H1 (cell line): ENCODE measurements around the gene LRP2BP. TPM values are rescaled to one million over a fixed set of nuclear protein-coding genes. Genes with fewer than 3 reads are reported as not detected.

Source experiments
- CTCF ChIA-PET: fragments of 300-600 bp; sonication (Branson Sonifier 250); formaldehyde crosslinking; loops from one replicate; lab custom pipeline; 2021; ENCODE audit not compliant: partially characterized antibody; lab: Charles Lee
- POLR2A ChIA-PET: fragments of 300-600 bp; sonication (Branson Sonifier 250); formaldehyde crosslinking; loops from one replicate; lab custom pipeline; 2021; ENCODE audit warnings: inconsistent platforms; ENCODE audit not compliant: partially characterized antibody; lab: Charles Lee
- DNase-seq, 2 experiments: peaks; one replicate each; pipeline versions ENCODE4 v3.0.0 to v3.0.0-alpha.2; 2010 to 2022; ENCODE audit warnings: low spot score in 2 of 2, low read depth in 1 of 2, mixed read lengths in 1 of 2
- FAIRE-seq: peaks from 2 replicates; lab custom pipeline; 2011; peaks lifted over from hg19 to GRCh38; lab: Jason Lieb, UNC
- H2AFZ ChIP-seq: 2 replicates; pipeline ENCODE4 v1.8.1; 2012; ENCODE audit warnings: low read length, inconsistent platforms
- H2AK5ac ChIP-seq: 2 replicates; pipeline ENCODE4 v1.6.1; 2013; ENCODE audit warnings: low read depth, low read length
- H2BK120ac ChIP-seq: replicated peaks from 2 replicates; pipeline ENCODE3; 2013; ENCODE audit warnings: low read depth, low read length, inconsistent platforms
- H2BK12ac ChIP-seq: 2 replicates; pipeline ENCODE4 v1.6.1; 2013; ENCODE audit warnings: low read depth, low read length
- H2BK15ac ChIP-seq: 2 replicates; pipeline ENCODE4 v1.6.1; 2013; ENCODE audit warnings: low read length
- H2BK20ac ChIP-seq: 2 replicates; pipeline ENCODE4 v1.6.1; 2013; ENCODE audit warnings: low read length
- H2BK5ac ChIP-seq: 2 replicates; pipeline ENCODE4 v1.6.1; 2013; ENCODE audit warnings: low read depth, low read length
- H3K14ac ChIP-seq: 2 replicates; pipeline ENCODE4 v1.6.1; 2013; ENCODE audit warnings: inconsistent platforms; ENCODE audit not compliant: insufficient read length
- H3K18ac ChIP-seq: 2 replicates; pipeline ENCODE4 v1.6.1; 2013; ENCODE audit warnings: low read length; ENCODE audit errors: extremely low read depth
- H3K23ac ChIP-seq: 2 replicates; pipeline ENCODE4 v1.6.1; 2013; ENCODE audit warnings: inconsistent platforms; ENCODE audit not compliant: insufficient read length
- H3K23me2 ChIP-seq: 2 replicates; pipeline ENCODE4 v1.6.1; 2013; ENCODE audit warnings: low read depth, low read length
- H3K27ac ChIP-seq: 2 replicates; pipeline ENCODE4 v1.6.1; 2011; ENCODE audit warnings: low read depth, low read length, inconsistent platforms
- H3K27me3 ChIP-seq, 4 experiments: replicated peaks in 1 of 4; 1 replicate in 1 of 4; 2 replicates in 3 of 4; pipeline versions ENCODE4 v1.6.1 to v1.8.1; 2011 to 2013; ENCODE audit warnings: low read length in 3 of 4, mild to moderate bottlenecking in 3 of 4, inconsistent platforms in 2 of 4, mixed read lengths in 2 of 4, moderate library complexity in 1 of 4; ENCODE audit not compliant: control insufficient read depth in 3 of 4, insufficient read depth in 3 of 4; ENCODE audit errors: extremely low read depth in 1 of 4
- H3K36me3 ChIP-seq, 4 experiments: 2 replicates each; pipeline versions ENCODE4 v1.6.1 to v1.8.1; 2011 to 2013; ENCODE audit warnings: mild to moderate bottlenecking in 4 of 4, low read length in 3 of 4, moderate library complexity in 2 of 4, control low read depth in 1 of 4, inconsistent platforms in 1 of 4; ENCODE audit not compliant: insufficient read depth in 4 of 4, control insufficient read depth in 2 of 4
- H3K4ac ChIP-seq: replicated peaks from 2 replicates; pipeline ENCODE3; 2013; ENCODE audit warnings: low read length, low read depth, mixed read lengths, inconsistent platforms; ENCODE audit not compliant: insufficient read length
- H3K4me1 ChIP-seq, 4 experiments: replicated peaks in 1 of 4; 1 replicate in 1 of 4; 2 replicates in 3 of 4; pipeline versions ENCODE4 v1.6.1 to v1.8.1; 2011 to 2013; ENCODE audit warnings: low read length in 3 of 4, inconsistent platforms in 2 of 4, mixed read lengths in 1 of 4; ENCODE audit not compliant: insufficient read depth in 4 of 4, control insufficient read depth in 3 of 4
- H3K4me2 ChIP-seq, 2 experiments: 2 replicates each; pipeline versions ENCODE4 v1.6.1 to v1.8.1; 2011 to 2013; ENCODE audit warnings: low read depth in 2 of 2, low read length in 2 of 2, control low read depth in 1 of 2, inconsistent platforms in 1 of 2, mild to moderate bottlenecking in 1 of 2; ENCODE audit not compliant: insufficient read depth in 1 of 2
- H3K4me3 ChIP-seq, 4 experiments: fragments of 200-600, 300-600 bp in 1 of 4; sonication (generic), shearing (Covaris generic), sonication (Bioruptor Twin) in 1 of 4; 2 replicates each; pipeline versions ENCODE4 v1.5.1 to v1.8.1; 2011 to 2016; ENCODE audit warnings: low read length in 4 of 4, low read depth in 3 of 4, control low read depth in 2 of 4, inconsistent platforms in 2 of 4, mild to moderate bottlenecking in 2 of 4, mixed read lengths in 1 of 4, moderate library complexity in 1 of 4; ENCODE audit not compliant: insufficient read depth in 2 of 4; ENCODE audit errors: extremely low read depth in 1 of 4
- H3K56ac ChIP-seq: replicated peaks from 2 replicates; pipeline ENCODE3; 2013; ENCODE audit warnings: low read depth, mild to moderate bottlenecking, mixed read lengths, low read length, inconsistent platforms; ENCODE audit not compliant: insufficient read length
- H3K79me1 ChIP-seq: 2 replicates; pipeline ENCODE4 v1.6.1; 2013; ENCODE audit warnings: low read depth, low read length, control low read depth
- H3K79me2 ChIP-seq, 2 experiments: 2 replicates each; pipeline versions ENCODE4 v1.6.1 to v1.8.1; 2012 to 2013; ENCODE audit warnings: low read length in 2 of 2, mild to moderate bottlenecking in 2 of 2, inconsistent platforms in 1 of 2; ENCODE audit not compliant: insufficient read depth in 2 of 2, control insufficient read depth in 1 of 2
- H3K9ac ChIP-seq, 4 experiments: replicated peaks in 1 of 4; 1 replicate in 1 of 4; 2 replicates in 3 of 4; pipeline versions ENCODE4 v1.6.1 to v1.8.1; 2011 to 2013; ENCODE audit warnings: low read depth in 3 of 4, low read length in 3 of 4, control low read depth in 2 of 4, mild to moderate bottlenecking in 2 of 4, moderate library complexity in 2 of 4, inconsistent platforms in 1 of 4; ENCODE audit errors: extremely low read depth in 1 of 4
- H3K9me3 ChIP-seq, 2 experiments: 2 replicates each; pipeline versions ENCODE4 v1.6.1 to v1.8.1; 2012 to 2013; ENCODE audit warnings: mild to moderate bottlenecking in 2 of 2, moderate library complexity in 2 of 2, control low read depth in 1 of 2, inconsistent platforms in 1 of 2, low read depth in 1 of 2, low read length in 1 of 2, mixed read lengths in 1 of 2; ENCODE audit not compliant: insufficient read depth in 2 of 2
- H4K20me1 ChIP-seq, 2 experiments: replicated peaks in 1 of 2; 2 replicates each; pipeline versions ENCODE3 to v1.8.1; 2011 to 2013; ENCODE audit warnings: inconsistent platforms in 2 of 2, low read length in 2 of 2, mild to moderate bottlenecking in 1 of 2; ENCODE audit not compliant: insufficient read depth in 2 of 2, control insufficient read depth in 1 of 2
- H4K5ac ChIP-seq: 2 replicates; pipeline ENCODE4 v1.6.1; 2013; ENCODE audit warnings: low read length, low read depth, mixed read lengths, inconsistent platforms; ENCODE audit not compliant: insufficient read length
- H4K8ac ChIP-seq: 2 replicates; pipeline ENCODE4 v1.8.0; 2013; ENCODE audit warnings: mild to moderate bottlenecking, moderate library complexity, low read length, inconsistent platforms; ENCODE audit not compliant: insufficient read depth; ENCODE audit errors: extremely low read depth
- H4K91ac ChIP-seq: replicated peaks from 2 replicates; pipeline ENCODE3; 2013; ENCODE audit warnings: low read length, mixed read lengths, inconsistent platforms; ENCODE audit not compliant: insufficient read length
- RBBP5 ChIP-seq: IDR thresholded peaks from 2 replicates; pipeline ENCODE4 v1.7.1; 2012; ENCODE audit warnings: low read depth, mild to moderate bottlenecking, inconsistent platforms, low read length, moderate library complexity, borderline replicate concordance
- RXRA ChIP-seq: IDR thresholded peaks from 2 replicates; pipeline ENCODE4 v1.6.1; 2011; ENCODE audit warnings: low read depth, mild to moderate bottlenecking, low read length, moderate library complexity; ENCODE audit not compliant: insufficient read depth
- SP1 ChIP-seq: IDR thresholded peaks from 2 replicates; pipeline ENCODE4 v1.6.1; 2011; ENCODE audit warnings: low read depth, low read length
- TAF7 ChIP-seq: optimal IDR thresholded peaks from 2 replicates; pipeline ENCODE3; 2011; ENCODE audit warnings: low read depth, mild to moderate bottlenecking, inconsistent platforms, low read length, moderate library complexity, borderline replicate concordance
- WGBS, 2 experiments: shearing (Covaris generic) in 1 of 2; methylation state at CpG; one replicate each; pipeline versions ENCODE4 v1.1.6 to v1.1.7; 2013 to 2015; ENCODE audit warnings: low lambda C conversion rate in 2 of 2, mixed read lengths in 2 of 2, inconsistent platforms in 1 of 2, low coverage in 1 of 2, missing lambda C conversion rate in 1 of 2; ENCODE audit not compliant: insufficient replicate concordance in 2 of 2, insufficient coverage in 1 of 2, insufficient read length in 1 of 2; ENCODE audit errors: extremely low coverage in 1 of 2, missing lambda C conversion rate in 1 of 2; 5-methylcytosine and 5-hydroxymethylcytosine counted together
- polyA plus RNA-seq, 7 experiments: library from polyadenylated mRNA; depleted of rRNA in 3 of 7; stranded (reverse) in 5 of 7; unstranded in 2 of 7; fragments of >200 nt in 5 of 7; fragments of 200-250 nt in 2 of 7; gene quantifications; 1 replicate in 5 of 7; 2 replicates in 1 of 7; 4 replicates in 1 of 7; pipeline versions ENCODE4 v1.2.1 to v1.2.3, GENCODE V29; 2011 to 2013; ENCODE audit warnings: missing spikeins in 2 of 7, mixed read lengths in 2 of 7
- total RNA-seq: library from RNA; stranded (reverse); fragmentation: NEBNext Ultra II Directional; extraction: Animal tissue kit (Norgen Biotek cat#: 25700); gene quantifications from 2 replicates; pipeline ENCODE4 v1.2.1, GENCODE V29; 2021
- TF ChIP-seq, protein P1 (sequence below): IDR thresholded peaks from 2 replicates; pipeline ENCODE4 v1.6.1; 2012; ENCODE audit warnings: inconsistent platforms

Gene LRP2BP
- total and polyA plus RNA-seq, 2 of the 8 experiments (the other 6 are each of a cell fraction or from before 2014, with no cell fraction given), result 0.12 to 0.30 TPM

DNA sequence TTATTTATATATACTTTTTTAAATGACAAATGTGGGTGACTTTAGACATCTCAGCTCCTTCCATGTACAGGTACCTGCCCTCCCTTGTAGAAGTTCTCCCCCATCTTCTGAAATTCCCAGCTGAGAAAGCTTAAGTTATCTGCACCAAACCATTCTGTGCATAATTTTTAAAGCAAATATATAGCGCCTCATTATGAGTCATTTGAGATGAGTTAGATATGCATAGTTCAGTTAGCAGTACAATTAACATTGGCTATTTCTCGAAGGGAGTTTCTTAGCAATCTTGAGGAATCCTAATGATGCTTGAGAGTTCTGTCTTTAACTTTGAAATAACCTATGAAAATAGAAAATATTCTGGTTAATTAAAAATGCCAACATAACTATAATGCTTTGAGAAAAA lies 49.5 kb upstream of the LRP2BP start:
- H4K20me1 ChIP-seq, result no peaks in the 10 kb centered on the region
- no peaks in the 10 kb centered on the region for H3K79me2 ChIP-seq
- no peak overlapping the region for H3K4me3 ChIP-seq
- H4K8ac ChIP-seq, result no peak overlapping the region
- H2BK120ac ChIP-seq, result no peak overlapping the region
- no peaks in the 10 kb centered on the region for H3K9me3 ChIP-seq
- H3K9ac ChIP-seq, result no peak overlapping the region
- no peaks in the 10 kb centered on the region for H3K36me3 ChIP-seq
- 81% methylated on average over 2 of the region's 2 CpGs; no CpG with 5 or more reads in 1 of the 2 experiments for WGBS, 2 experiments
- no peaks in the 10 kb centered on the region for H3K4me1 ChIP-seq
- no peak overlapping the region for H3K4ac ChIP-seq
- H2BK5ac ChIP-seq, result no peak overlapping the region
- no peak overlapping the region for H3K4me2 ChIP-seq
- no peak overlapping the region for H3K56ac ChIP-seq
- CTCF ChIA-PET, result interaction anchor here (0.6 kb wide), 1 partner anchor 594 kb away, joined by 4 read pairs; no protein-coding TSS in a partner anchor
- no peak overlapping the region for H2AK5ac ChIP-seq
- no peak overlapping the region for H3K14ac ChIP-seq
- H3K23ac ChIP-seq, result no peak overlapping the region
- no peak for FAIRE-seq
- POLR2A ChIA-PET, result no interaction called here
- H2AFZ ChIP-seq, result no peak overlapping the region
- H2BK12ac ChIP-seq, result no peak overlapping the region
- H2BK15ac ChIP-seq, result no peak overlapping the region
- no peaks in the 10 kb centered on the region for H3K79me1 ChIP-seq
- H3K27ac ChIP-seq, result no peak overlapping the region
- H3K18ac ChIP-seq, result no peak overlapping the region
- H4K5ac ChIP-seq, result no peak overlapping the region
- TF ChIP-seq SP1 (no peak), TAF7 (no peak), RBBP5 (no peak), RXRA (no peak)
- TF ChIP-seq, protein P1, sequence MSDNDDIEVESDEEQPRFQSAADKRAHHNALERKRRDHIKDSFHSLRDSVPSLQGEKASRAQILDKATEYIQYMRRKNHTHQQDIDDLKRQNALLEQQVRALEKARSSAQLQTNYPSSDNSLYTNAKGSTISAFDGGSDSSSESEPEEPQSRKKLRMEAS, result no peak
- H3K23me2 ChIP-seq, result no peaks in the 10 kb centered on the region
- no peak for DNase-seq
- no peak overlapping the region for H2BK20ac ChIP-seq
- H4K91ac ChIP-seq, result no peak overlapping the region
- H3K27me3 ChIP-seq, result no peaks in the 10 kb centered on the region
